ENCODE measurements around the gene SEC31B.

Gene SEC31B

GRCh38 chr10:100529475-100530298 is 10.0 kb upstream of the SEC31B start, which contains the start of gene NDUFB8:
NDUFB8 (minus strand) TSS chr10:100529871; CDS start chr10:100529851, 20 bp downstream.
- peak; percentile 91 for DNase-seq (ENCODE audit: low spot score)

- peak; percentile 24 for DNase-seq (ENCODE audit: low spot score)
Observed at GRCh38 chr10:100528921-100529474, 9.3 kb upstream of the SEC31B start.

DNA sequence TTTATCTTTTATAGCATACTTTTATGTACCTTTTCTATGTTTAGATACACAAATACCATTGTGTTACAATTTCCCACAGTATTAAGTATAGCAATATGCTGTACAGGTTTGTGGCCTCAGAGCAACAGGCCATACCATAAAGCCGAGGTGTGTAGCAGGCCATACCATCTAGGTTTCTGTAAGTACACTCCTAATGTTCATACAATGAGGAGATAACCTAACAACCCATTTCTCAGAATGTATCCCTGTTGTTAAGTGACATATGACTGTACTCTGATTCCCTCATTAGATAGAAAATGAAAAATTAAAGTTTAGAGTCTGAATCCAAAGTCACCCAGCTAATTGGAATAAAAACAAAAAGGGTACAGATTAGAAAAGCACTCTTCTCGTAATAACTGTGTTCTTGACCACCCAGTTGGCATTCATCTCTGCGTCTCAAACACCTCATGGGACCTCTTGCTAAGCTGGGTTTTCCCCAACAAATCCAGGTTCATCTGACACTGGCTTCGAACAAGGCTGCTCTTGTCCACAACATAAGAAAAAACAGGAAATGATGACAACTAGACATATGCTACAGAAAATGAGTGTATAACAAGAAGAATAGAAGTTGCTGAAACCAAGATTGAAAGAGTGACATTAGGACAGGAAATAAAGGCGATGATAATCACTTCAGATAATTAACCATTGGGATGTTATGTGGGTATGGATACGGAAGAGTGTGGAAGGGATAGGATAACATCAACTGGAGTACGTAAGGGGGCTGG is 8.6 kb upstream of the SEC31B start:
- DNase-seq (ENCODE audit: low spot score), result no peak

DNA sequence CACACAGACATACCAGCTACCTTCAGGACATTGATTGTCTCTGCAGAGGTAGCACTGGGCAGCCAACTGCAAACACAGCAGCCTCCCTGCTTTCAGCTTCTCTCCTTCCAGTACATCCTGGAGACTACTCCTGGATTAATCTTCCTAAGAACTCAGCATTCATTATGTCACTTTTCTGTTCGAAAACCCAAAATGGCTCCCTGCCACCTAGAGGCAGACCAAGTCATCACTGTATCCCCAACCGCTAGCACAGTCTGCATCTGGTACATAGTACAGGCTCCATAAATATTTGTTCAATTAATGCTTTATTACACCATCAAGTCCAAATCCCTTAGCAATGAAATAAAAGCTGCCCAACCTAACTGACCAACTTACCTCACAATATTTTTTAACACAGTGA is 5.0 kb upstream of the SEC31B start:
- DNase-seq (ENCODE audit: low spot score), result no peak

DNA sequence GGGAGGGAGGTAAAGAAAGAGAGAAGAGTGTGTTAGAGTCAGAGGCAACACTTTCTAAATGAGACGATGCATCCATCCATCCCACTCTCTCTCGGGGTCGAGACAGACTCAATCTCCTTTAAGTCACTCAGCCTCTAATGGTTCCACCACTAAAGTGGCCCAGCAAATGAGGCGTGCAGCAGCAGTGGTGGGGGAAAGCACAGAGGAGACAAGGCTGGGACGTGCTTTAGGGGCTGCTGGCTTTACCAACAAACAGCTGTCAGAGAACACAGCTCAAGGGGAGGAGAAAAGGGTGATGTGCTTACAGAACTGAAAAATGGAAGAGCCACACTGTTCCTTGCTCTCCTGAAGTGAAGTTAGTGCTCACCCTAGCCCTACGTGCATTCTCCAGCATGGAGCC is 4.5 kb upstream of the SEC31B start:
- DNase-seq (ENCODE audit: low spot score), result no peak

DNA sequence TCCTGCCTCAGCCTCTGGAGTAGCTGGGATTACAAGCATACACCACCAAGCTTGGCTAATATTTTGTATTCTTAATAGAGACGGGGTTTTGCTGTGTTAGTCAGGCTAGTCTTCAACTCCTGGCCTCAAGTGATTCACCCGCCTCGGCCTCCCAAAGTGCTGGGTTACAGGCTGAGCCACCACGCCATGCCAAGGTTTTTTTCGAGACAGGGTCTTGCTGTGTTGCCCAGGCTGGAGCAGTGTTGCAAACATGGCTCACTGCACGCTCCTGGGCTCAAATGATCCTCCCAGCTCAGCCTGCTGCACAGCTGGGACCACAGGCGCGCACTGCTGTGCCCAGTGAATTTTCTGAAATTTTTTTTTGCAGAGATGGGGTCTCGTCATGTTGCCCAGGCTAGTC is 3.3 kb upstream of the SEC31B start:
- DNase-seq (ENCODE audit: low spot score), result no peak

DNA sequence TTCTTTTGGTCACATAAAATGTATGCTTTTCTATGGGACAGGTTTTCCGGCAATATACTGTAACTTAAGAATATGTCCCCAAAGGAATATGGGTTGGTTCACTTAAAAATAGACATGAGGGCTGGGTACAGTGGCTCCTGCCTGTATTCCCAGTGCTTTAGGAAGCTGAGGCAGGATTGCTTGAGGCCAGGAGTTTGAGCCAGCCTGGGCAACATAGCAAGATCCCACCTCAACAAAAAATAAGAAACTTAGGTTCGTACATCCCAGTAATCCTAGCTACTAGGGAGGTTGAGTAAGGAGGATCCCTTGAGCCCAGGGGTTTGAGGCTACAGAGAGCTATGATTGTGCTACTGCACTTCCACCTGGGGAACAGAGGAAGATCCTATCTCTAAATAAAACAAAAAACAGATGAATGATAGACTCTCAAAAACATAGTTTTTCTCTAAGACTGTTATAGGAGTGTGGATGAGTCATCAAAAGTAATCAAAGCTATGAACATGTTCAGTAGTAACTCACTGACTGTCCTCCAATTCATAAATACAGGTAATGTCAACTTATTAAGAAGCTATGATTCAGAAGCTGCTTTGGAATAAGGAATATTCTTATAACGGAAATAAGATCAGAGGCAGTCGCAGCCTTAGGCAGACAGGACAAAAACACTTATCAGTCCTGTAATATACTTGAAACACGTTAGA is 2.6 kb upstream of the SEC31B start:
- DNase-seq (ENCODE audit: low spot score), result no peak

GRCh38 chr10:100520811-100521210 is 1.1 kb upstream of the SEC31B start:
- no peak for DNase-seq (ENCODE audit: low spot score)

DNA sequence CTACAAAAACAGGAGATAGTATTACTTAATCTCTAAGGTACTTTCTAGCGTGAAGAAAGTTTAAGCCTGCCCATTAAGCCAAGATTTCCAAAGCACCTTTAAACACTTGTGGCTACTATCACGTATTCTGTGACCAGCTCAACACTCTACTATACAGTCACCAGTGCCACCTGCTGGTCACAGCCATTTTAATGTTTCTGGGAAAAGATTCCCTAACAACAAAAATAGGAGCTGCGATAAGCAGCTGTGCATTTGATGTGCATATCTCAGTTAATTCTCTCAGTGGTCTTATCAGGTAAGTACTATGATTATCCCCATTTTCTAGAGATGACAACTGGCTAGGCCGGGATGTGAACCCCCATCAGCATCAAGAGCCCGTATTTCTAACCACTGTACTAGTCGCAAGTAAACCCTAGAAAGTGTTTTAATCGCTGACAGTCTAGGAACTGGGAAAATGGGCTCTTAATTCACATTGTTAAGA is 860 bp downstream of the SEC31B start:
- DNase-seq (ENCODE audit: low spot score), result peak; percentile 69

DNA sequence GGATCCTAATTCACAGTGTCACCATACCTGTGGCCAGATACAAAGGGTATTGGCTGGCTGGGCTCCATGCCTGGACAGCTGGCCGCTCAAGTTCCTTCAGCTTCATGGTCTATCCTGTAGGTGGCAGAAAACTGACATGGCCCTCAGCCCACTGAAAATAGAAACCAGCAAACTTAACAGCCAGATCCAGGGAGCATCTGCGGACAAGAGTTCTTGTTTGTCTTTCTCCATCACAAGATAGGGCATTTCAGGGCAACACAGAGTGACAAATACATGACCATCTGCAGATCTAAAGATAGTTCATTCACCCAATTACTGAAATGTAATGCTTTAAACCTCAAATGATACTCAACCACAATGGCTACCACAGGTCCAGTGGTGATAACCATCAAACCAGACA is 2.8 kb downstream of the SEC31B start:
- peak; percentile 65 for DNase-seq (ENCODE audit: low spot score)

DNA sequence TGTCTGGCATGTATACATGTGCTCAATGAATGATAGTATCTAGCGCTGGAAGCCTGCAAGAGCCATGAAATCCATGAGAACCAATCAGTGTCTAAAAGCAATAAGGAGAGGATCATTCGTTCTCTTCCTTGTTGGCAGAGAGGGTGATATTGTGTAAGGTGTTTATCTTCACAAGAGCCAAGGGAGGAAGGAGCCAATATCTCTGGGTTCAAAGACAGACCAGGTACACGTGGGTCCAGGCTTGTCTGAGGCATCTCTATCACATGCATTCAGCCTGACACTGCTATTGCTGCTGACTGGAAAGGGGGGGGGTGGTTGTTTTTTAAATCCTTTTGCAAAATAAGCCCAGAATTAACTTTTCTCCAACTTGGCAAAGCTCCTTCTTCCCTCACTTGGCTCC is 4.0 kb downstream of the SEC31B start:
- no peak for DNase-seq (ENCODE audit: low spot score)

GRCh38 chr10:100510533-100511308 is 8.9 kb downstream of the SEC31B start:
- DNase-seq (ENCODE audit: low spot score), result no peak

DNA sequence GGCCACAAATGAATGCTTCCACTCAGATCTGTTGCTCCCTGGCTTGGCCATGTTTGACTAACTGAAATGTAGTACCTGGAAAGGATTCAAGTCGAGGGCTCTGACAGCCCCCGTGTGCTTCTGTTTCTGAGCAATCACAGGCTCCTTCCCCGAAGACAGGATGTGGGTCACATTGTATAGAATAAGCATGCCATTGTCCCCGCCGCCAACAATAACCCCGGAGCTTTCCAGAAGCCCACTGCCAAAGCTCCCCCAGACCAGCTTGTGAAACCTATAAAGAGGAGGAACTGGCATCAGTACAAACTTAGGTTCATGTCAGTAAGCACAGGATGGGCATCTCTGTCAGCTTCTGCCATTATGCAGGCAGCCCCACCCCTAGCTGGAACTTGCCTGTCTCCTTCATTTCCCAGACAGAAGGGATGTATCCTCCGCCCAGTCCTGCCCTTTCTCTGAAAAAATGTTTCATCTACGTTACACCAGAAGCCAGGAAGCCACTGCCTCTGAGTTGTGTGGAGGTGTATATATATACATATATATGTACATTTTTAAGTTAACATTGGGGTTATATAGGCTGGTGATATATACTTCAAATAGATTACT is 10.3 kb downstream of the SEC31B start:
- DNase-seq (ENCODE audit: low spot score), result no peak

DNA sequence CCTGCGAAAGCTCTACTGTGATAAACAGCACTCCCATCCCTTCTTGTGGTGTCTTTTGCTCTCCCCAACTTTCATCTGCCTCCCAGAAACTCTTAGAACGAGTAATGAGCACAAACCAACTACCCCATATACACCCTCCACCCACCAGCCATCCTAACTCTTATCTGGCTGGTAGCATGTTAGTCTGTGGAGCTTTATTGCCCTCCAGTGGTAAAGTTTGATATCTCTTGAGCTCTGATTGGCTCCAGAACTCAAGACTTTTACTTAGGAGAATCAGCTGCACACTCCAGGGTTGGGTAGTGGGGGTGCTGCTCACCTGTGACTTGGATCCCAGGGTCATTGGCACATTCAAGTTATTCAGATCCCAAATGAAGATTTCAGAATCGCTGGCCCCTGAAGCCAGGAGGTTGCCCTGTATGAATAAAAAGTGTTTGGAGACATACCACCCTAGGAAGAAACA is 10.9 kb downstream of the SEC31B start:
- peak; percentile 67 for DNase-seq (ENCODE audit: low spot score)

DNA sequence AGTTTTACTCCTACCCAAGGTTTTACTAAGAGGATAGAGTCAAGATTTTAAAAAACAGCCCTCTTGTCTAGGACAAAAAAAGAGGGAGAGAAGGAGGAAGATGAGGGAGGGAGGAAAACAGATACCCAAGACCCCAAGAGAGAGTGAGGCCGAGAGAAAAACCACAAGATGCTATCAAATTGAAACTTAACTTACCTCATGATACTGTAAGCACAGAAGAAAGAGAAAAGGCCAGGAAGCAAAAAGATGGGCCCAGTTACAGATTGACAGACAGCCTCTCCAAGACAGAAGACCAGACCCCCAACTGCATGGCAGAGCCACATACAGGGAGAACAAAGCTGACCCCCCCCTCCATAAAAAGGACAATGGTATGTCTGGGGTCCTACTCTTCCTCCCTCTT is 11.4 kb downstream of the SEC31B start:
- DNase-seq (ENCODE audit: low spot score), result no peak

GRCh38 chr10:100507357-100507732 is 12.3 kb downstream of the SEC31B start:
- DNase-seq (ENCODE audit: low spot score), result no peak

GRCh38 chr10:100506596-100507356 is 12.9 kb downstream of the SEC31B start:
- DNase-seq (ENCODE audit: low spot score), result no peak

GRCh38 chr10:100505164-100505563 is 14.5 kb downstream of the SEC31B start:
- DNase-seq (ENCODE audit: low spot score), result no peak

DNA sequence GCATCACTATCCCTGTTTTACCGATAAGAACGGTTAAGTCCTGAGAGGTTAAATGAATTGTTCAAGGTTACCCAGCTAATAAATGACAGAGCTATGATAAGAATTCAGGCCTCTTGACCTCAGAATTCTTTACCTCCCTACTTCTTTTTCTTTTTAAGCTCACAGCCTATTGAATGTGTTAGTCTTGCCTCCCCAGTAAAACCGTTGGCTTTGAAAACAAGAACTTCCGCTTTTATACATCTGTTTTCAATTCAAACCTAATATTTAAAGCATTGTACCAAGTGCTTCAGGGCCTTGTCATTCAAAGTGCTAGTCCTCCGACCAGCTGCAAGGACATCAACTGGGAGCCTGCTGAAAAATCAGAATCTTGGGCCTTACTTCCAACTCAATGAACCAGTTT is 15.6 kb downstream of the SEC31B start:
- DNase-seq (ENCODE audit: low spot score), result no peak

All from SK-N-DZ (cell line).